HG02970 (cell line): ENCODE results near the gene FBLN5.

Source experiments
- ATAC-seq: cut with Tn5 transposase; IDR thresholded peaks from one replicate; pipeline ENCODE4 v1.9.1; 2021; ENCODE audit warnings: mild to moderate bottlenecking, moderate library complexity, moderate number of reproducible peaks; ENCODE audit not compliant: unreplicated experiment, low FRiP score

Gene FBLN5

GRCh38 chr14:91946622-91947474 is 646 bp downstream of the FBLN5 start:
- no peak for ATAC-seq

DNA sequence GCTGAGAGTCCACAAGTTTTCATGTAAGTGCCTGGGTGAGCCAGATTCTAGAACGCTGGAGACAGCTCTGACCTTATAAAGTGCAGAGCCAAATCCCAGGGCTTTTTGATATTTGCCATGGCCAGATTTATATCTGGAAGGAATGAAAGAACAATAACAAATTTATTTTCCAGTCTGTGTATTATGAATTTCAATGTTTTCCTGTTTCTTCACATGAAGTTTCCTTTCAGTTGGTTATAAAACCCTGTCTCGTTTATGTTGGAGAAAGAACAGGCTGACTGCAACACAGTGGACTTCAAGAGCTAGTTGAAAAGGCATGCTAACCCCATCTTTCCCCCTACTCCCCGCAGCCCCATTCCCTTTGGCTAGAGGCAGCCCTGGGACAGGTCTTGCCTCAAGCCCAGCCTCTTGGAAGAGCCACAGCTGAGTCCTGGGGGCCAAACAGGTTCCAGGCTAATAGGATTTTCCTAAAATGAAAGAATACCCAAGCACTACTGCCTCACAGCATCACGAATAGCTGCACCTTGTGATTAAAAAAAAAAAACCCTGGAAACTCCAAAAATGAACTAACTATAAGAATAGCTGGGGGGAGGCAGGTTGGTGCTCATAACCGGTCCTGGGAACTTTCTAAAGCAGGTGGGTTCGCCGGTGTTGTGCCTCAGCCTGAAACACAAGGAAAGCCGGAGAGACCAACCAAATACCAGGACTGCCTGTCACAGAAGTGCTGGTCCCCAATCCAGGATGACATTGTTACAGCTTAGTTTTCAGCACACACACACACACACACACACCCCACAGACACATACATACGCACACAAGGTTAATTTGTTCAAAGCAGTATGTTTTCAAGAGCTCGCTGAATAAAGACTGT is 1.5 kb downstream of the FBLN5 start:
- ATAC-seq, result no peak

DNA sequence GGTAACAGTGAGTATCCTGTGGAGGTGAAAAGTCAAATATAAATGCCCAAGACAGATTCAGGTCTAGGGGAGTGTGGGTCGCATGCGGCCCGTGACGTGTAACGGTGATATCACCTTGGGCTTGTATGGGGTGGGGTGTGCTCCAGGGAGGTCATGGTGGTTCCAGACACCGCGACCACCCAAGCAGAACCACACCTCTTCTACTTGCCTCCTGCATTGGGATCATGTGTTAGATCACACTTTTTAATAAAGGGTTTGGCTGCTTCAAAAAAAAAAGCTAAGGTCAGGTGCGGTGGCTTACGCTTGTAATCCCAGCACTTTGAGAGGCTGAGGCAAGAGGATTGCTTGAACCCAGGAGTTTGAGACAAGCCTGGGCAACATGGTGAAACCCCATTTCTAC is 4.5 kb downstream of the FBLN5 start:
- no peak for ATAC-seq

- ATAC-seq, result no peak
Observed at GRCh38 chr14:91942128-91942527, 5.4 kb downstream of the FBLN5 start.

DNA sequence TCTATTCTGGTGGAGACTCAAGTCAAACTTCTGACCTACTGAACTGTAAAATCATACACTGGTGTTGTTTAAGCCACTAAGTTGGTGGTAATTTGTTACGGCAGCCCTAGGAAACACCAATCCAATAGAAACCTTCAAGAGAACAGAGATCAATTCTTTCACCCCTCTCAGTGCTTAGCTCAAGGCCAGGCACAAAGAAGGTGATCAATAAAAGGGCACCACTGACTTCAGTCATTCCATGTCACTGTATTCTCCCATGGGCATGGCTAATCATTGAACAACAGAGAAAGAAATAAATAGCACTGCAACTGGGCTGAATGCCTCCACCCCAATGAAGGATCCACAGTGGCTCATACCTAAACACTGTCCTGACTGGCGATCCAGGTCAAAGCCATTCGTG is 7.3 kb downstream of the FBLN5 start:
- ATAC-seq, result no peak

GRCh38 chr14:91935586-91935985 is 11.9 kb downstream of the FBLN5 start:
- no peak for ATAC-seq

- no peak for ATAC-seq
Observed at GRCh38 chr14:91934554-91935285, 12.8 kb downstream of the FBLN5 start.

- ATAC-seq, result no peak
Observed at GRCh38 chr14:91931478-91932088, 15.9 kb downstream of the FBLN5 start.

DNA sequence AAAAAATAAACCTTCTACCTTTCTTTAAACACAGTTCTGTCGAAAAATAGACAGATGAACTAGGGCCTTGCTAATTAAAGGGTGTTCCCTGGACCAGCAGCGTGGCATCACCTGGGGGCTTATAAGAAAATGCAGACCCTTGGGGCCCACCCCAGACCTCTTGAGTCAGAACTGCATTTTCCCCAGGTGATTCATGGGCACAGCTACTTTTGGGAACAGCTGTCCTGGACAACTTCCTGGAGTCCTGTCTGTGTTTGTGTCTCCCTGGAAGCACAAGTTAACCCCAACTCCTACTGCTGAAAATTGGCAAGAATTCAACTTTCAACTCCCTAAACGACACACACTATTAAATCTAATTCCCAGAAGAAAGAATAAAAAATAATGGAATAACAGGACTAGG is 17.8 kb downstream of the FBLN5 start:
- no peak for ATAC-seq

- ATAC-seq, result no peak
Observed at GRCh38 chr14:91927800-91928199, 19.7 kb downstream of the FBLN5 start.

DNA sequence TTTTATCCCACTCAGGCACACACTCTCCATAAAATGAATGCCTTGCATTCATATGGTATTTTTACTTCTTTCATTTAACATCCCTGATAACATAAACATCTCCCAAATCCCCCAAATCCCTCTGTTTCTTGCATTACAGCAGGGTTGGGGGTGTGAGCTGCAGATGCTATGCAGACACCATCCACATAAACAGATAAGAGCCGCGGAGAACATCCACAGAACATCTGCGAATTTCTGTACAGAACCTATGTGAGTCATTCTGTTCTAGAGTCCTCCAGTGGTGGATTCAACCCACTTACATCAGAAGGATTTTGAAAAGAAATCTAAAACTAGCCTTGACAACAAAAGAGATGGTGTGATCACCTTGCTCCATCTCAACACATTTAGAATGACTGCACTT is 20.3 kb downstream of the FBLN5 start:
- no peak for ATAC-seq

GRCh38 chr14:91926131-91926890 is 21.2 kb downstream of the FBLN5 start:
- ATAC-seq, result no peak

DNA sequence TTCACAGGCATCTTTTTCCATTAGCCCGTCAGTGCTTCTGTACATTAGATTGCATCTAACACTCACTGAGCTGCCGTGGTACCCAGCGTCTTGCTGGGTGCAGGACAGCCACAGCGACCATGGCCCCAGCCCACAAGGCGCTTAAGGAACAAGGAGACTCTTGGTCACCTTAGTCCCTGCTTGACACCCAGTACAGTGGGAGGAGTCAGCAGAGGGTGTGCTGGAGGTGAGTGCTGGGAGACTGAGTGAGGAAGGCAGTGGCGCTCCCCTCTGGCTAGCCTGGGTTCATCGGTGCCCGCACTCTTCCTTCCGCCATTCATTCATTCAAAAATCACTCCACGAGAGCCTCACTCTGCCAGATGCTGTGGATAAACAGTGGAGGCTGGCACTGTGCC is 21.8 kb downstream of the FBLN5 start:
- no peak for ATAC-seq

- no peak for ATAC-seq
Observed at GRCh38 chr14:91925001-91925726, 22.3 kb downstream of the FBLN5 start.

- no peak for ATAC-seq
Observed at GRCh38 chr14:91920526-91920925, 27.0 kb downstream of the FBLN5 start.

GRCh38 chr14:91919814-91920213 is 27.7 kb downstream of the FBLN5 start:
- ATAC-seq, result no peak

DNA sequence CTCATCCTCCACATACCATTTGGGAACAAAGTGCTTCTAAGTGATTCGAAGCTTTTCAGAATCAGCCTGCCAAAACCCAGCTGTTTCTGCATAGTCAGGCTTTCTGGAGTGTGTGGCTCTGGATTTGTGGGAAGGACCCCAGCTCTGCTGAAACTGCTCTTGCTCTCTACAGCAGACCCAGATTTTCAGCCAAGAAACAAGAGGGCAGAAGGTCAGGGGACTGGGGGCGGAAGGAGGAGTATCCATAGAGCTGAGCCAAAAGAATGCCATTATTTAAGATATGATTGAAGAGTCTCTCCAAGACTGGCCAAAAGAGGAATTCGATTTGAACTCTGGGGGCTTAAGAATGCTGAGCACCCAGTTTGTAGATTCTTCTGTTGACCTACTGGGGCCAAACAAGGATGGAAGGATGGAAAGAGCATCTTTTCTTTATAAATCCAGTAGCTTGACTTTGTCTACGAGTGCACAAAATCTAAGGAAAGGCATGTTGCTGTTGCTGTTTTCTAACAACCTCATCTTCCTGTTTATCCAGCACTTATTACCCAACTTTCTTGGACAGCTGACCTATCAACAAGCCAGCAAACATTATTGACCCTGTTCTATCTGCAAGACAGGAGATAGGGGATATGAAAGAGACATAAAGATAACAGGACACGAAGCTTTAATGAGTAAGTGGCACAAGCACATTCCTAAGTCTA is 29.2 kb downstream of the FBLN5 start:
- no peak for ATAC-seq

- no peak for ATAC-seq
Observed at GRCh38 chr14:91912035-91912434, 35.5 kb downstream of the FBLN5 start.
